ENCODE results near the gene OR51I2.

DNA sequence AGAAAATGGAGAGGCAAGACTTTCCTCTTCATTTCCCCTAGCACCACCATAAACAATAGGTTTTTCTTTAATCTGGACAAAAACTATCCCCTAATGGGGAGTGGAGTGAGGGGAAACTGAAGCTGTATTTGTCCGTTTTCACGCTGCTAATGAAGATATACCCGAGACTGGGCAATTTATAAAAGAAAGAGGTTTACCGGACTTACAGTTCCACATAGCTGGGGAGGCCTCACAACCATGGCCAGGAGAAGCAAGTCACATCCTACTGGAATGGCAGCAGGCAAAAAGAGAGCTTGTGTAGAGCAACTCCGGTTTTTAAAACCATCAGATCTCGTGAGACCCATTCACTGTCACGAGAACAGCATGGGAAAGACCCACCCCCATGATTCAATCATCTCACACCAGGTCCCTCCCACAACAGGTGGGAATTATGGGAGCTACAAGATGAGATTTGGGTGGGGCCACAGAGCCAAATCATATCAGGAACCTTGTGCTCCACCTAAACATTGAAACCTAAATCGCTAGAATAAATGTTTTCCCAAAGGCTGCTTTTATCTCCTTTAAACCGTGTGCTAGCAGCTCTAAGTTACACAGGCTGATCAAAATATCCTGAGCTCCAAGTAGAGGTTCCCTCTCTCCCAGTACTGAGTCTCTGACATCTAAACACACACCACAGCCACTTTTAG lies 56.4 kb downstream of the OR51I2 start:
- TF ChIP-seq GATA2 (IDR thresholded peaks at IDR 0.05; ENCODE audit: low read depth, low read length) (no peak), GATA3 (IDR thresholded peaks at IDR 0.05; ENCODE audit: low read depth, low read length) (no peak)

All from SH-SY5Y (cell line).